ENCODE data around the gene P2RY2. TPM values are rescaled to one million over a fixed set of nuclear protein-coding genes. Genes with fewer than 3 reads are reported as not detected.

The P2RY2 gene
- total and polyA plus RNA-seq, 3 experiments from 2014 or later = not detected

- Histone ChIP-seq H3K36me3 (ENCODE audit: insufficient read depth, low read length) (no peaks in the 10 kb centered on the region), H3K9me3 (ENCODE audit: low read length) (no peaks in the 10 kb centered on the region), H3K27ac (ENCODE audit: low read depth, low read length) (no peak overlapping the region), H3K27me3 (ENCODE audit: insufficient read depth, low read length, poor library complexity, severe bottlenecking) (no peaks in the 10 kb centered on the region), H3K4me1 (ENCODE audit: insufficient read depth, low read length) (peaks cover 3% of the 10 kb centered on the region), H3K4me3 (ENCODE audit: low read length) (no peak overlapping the region)
- H3K27me3 Mint-ChIP-seq = peaks cover 10 to 24% of the 10 kb centered on the region in 2 donors
- POLR2A ChIA-PET = no interaction called here
- H3K9me3 Mint-ChIP-seq = no peaks in the 10 kb centered on the region
- peak in 4 of 5 donors; percentile 17 to 53 (median 21) for DNase-seq
- no peaks in the 10 kb centered on the region for H3K36me3 Mint-ChIP-seq
- H3K4me1 Mint-ChIP-seq = peaks cover 3 to 4% (median 4%) of the 10 kb centered on the region in 3 donors
- no peak overlapping the region for H3K4me3 Mint-ChIP-seq
- H3K27ac Mint-ChIP-seq = no peak overlapping the region
- CTCF ChIA-PET = interaction anchor here (0.6 to 1.9 kb wide), 6 partner anchors 9 to 354 kb away, joined by 3 to 4 read pairs (median 3); no protein-coding TSS in a partner anchor
Observed at GRCh38 chr11:73184953-73185671, 33.0 kb upstream of the P2RY2 start.

- Histone ChIP-seq H3K36me3 (ENCODE audit: insufficient read depth, low read length) (no peaks in the 10 kb centered on the region), H3K9me3 (ENCODE audit: low read length) (no peaks in the 10 kb centered on the region), H3K27ac (ENCODE audit: low read depth, low read length) (no peak overlapping the region), H3K27me3 (ENCODE audit: insufficient read depth, low read length, poor library complexity, severe bottlenecking) (no peaks in the 10 kb centered on the region), H3K4me3 (ENCODE audit: low read length) (no peak overlapping the region), H3K4me1 (ENCODE audit: insufficient read depth, low read length) (peaks cover 3% of the 10 kb centered on the region)
- no peak overlapping the region for H3K27ac Mint-ChIP-seq
- ChIA-PET CTCF (interaction anchor here (0.6 to 1.9 kb wide), 5 partner anchors 8 to 150 kb away, joined by 3 to 8 read pairs (median 4); no protein-coding TSS in a partner anchor), POLR2A (no interaction called here)
- no peaks in the 10 kb centered on the region for H3K9me3 Mint-ChIP-seq
- H3K36me3 Mint-ChIP-seq = no peaks in the 10 kb centered on the region
- no peak overlapping the region for H3K4me3 Mint-ChIP-seq
- no peak for DNase-seq
- H3K27me3 Mint-ChIP-seq = peaks cover 10 to 24% of the 10 kb centered on the region in 2 donors
- H3K4me1 Mint-ChIP-seq = peaks cover 3 to 4% (median 4%) of the 10 kb centered on the region in 3 donors
Observed at GRCh38 chr11:73185680-73186293, 32.3 kb upstream of the P2RY2 start.

GRCh38 chr11:73186294-73186850, 31.7 kb upstream of the P2RY2 start:
- H3K27me3 ChIP-seq (ENCODE audit: insufficient read depth, low read length, poor library complexity, severe bottlenecking) = no peaks in the 10 kb centered on the region
- no peak overlapping the region for H3K4me3 ChIP-seq (ENCODE audit: low read length)
- H3K9me3 ChIP-seq (ENCODE audit: low read length) = no peaks in the 10 kb centered on the region
- H3K27me3 Mint-ChIP-seq = peaks cover 10 to 24% of the 10 kb centered on the region in 2 donors
- no peaks in the 10 kb centered on the region for H3K36me3 ChIP-seq (ENCODE audit: insufficient read depth, low read length)
- DNase-seq = no peak
- H3K27ac Mint-ChIP-seq = no peak overlapping the region
- no peak overlapping the region for H3K4me3 Mint-ChIP-seq
- no peaks in the 10 kb centered on the region for H3K9me3 Mint-ChIP-seq
- CTCF ChIA-PET = interaction anchor here (1.4 to 1.8 kb wide), 3 partner anchors 8 to 10 kb away, joined by 3 to 8 read pairs (median 4); no protein-coding TSS in a partner anchor
- peaks cover 3 to 4% (median 4%) of the 10 kb centered on the region in 3 donors for H3K4me1 Mint-ChIP-seq
- H3K27ac ChIP-seq (ENCODE audit: low read depth, low read length) = no peak overlapping the region
- POLR2A ChIA-PET = no interaction called here
- H3K36me3 Mint-ChIP-seq = no peaks in the 10 kb centered on the region
- H3K4me1 ChIP-seq (ENCODE audit: insufficient read depth, low read length) = peaks cover 3% of the 10 kb centered on the region

GRCh38 chr11:73186886-73187285, 31.2 kb upstream of the P2RY2 start:
- Mint-ChIP-seq H3K4me3 (no peak overlapping the region), H3K36me3 (no peaks in the 10 kb centered on the region), H3K27ac (no peak overlapping the region), H3K9me3 (no peaks in the 10 kb centered on the region), H3K27me3 (peaks cover 10 to 24% of the 10 kb centered on the region in 2 donors), H3K4me1 (peaks cover 3 to 4% (median 4%) of the 10 kb centered on the region in 3 donors)
- no peak for DNase-seq
- no peaks in the 10 kb centered on the region for H3K36me3 ChIP-seq (ENCODE audit: insufficient read depth, low read length)
- no peak overlapping the region for H3K27ac ChIP-seq (ENCODE audit: low read depth, low read length)
- no peak overlapping the region for H3K4me3 ChIP-seq (ENCODE audit: low read length)
- CTCF ChIA-PET = interaction anchor here (1.6 to 1.8 kb wide), 2 partner anchors 9 to 10 kb away, joined by 4 to 8 read pairs; no protein-coding TSS in a partner anchor
- H3K27me3 ChIP-seq (ENCODE audit: insufficient read depth, low read length, poor library complexity, severe bottlenecking) = no peaks in the 10 kb centered on the region
- POLR2A ChIA-PET = no interaction called here
- no peaks in the 10 kb centered on the region for H3K9me3 ChIP-seq (ENCODE audit: low read length)
- H3K4me1 ChIP-seq (ENCODE audit: insufficient read depth, low read length) = peaks cover 3% of the 10 kb centered on the region

- peaks cover 10 to 24% of the 10 kb centered on the region in 2 donors for H3K27me3 Mint-ChIP-seq
- ChIA-PET CTCF (interaction anchor here (0.8 kb wide), 1 partner anchor 9 kb away, joined by 3 read pairs; no protein-coding TSS in a partner anchor), POLR2A (no interaction called here)
- H3K27ac ChIP-seq (ENCODE audit: low read depth, low read length) = no peak overlapping the region
- no peak overlapping the region for H3K4me3 ChIP-seq (ENCODE audit: low read length)
- no peaks in the 10 kb centered on the region for H3K27me3 ChIP-seq (ENCODE audit: insufficient read depth, low read length, poor library complexity, severe bottlenecking)
- no peaks in the 10 kb centered on the region for H3K9me3 ChIP-seq (ENCODE audit: low read length)
- no peak overlapping the region for H3K27ac Mint-ChIP-seq
- H3K36me3 Mint-ChIP-seq = no peaks in the 10 kb centered on the region
- no peak overlapping the region for H3K4me3 Mint-ChIP-seq
- no peaks in the 10 kb centered on the region for H3K9me3 Mint-ChIP-seq
- H3K36me3 ChIP-seq (ENCODE audit: insufficient read depth, low read length) = no peaks in the 10 kb centered on the region
- H3K4me1 ChIP-seq (ENCODE audit: insufficient read depth, low read length) = peaks cover 3% of the 10 kb centered on the region
- H3K4me1 Mint-ChIP-seq = peaks cover 3 to 4% (median 4%) of the 10 kb centered on the region in 3 donors
- no peak for DNase-seq
Observed at GRCh38 chr11:73187854-73188253, 30.2 kb upstream of the P2RY2 start.

GRCh38 chr11:73188301-73188700, 29.8 kb upstream of the P2RY2 start:
- Mint-ChIP-seq H3K4me1 (peaks cover 3 to 4% (median 4%) of the 10 kb centered on the region in 3 donors), H3K27me3 (peaks cover 8 to 19% of the 10 kb centered on the region in 2 donors), H3K9me3 (no peaks in the 10 kb centered on the region), H3K4me3 (no peak overlapping the region), H3K27ac (no peak overlapping the region), H3K36me3 (no peaks in the 10 kb centered on the region)
- H3K36me3 ChIP-seq (ENCODE audit: insufficient read depth, low read length) = no peaks in the 10 kb centered on the region
- H3K4me3 ChIP-seq (ENCODE audit: low read length) = no peak overlapping the region
- H3K27me3 ChIP-seq (ENCODE audit: insufficient read depth, low read length, poor library complexity, severe bottlenecking) = no peaks in the 10 kb centered on the region
- H3K4me1 ChIP-seq (ENCODE audit: insufficient read depth, low read length) = peaks cover 3% of the 10 kb centered on the region
- DNase-seq = no peak
- ChIA-PET POLR2A (no interaction called here), CTCF (interaction anchor here (0.8 kb wide), 1 partner anchor 10 kb away, joined by 3 read pairs; no protein-coding TSS in a partner anchor)
- no peak overlapping the region for H3K27ac ChIP-seq (ENCODE audit: low read depth, low read length)
- no peaks in the 10 kb centered on the region for H3K9me3 ChIP-seq (ENCODE audit: low read length)

- POLR2A ChIA-PET = no interaction called here
- H3K27ac ChIP-seq (ENCODE audit: low read depth, low read length) = no peak overlapping the region
- H3K27ac Mint-ChIP-seq = no peak overlapping the region
- no peaks in the 10 kb centered on the region for H3K36me3 ChIP-seq (ENCODE audit: insufficient read depth, low read length)
- H3K4me1 Mint-ChIP-seq = peaks cover 2 to 4% (median 4%) of the 10 kb centered on the region in 3 donors
- H3K27me3 ChIP-seq (ENCODE audit: insufficient read depth, low read length, poor library complexity, severe bottlenecking) = no peaks in the 10 kb centered on the region
- H3K4me1 ChIP-seq (ENCODE audit: insufficient read depth, low read length) = peaks cover 3% of the 10 kb centered on the region
- CTCF ChIA-PET = no interaction called here
- no peaks in the 10 kb centered on the region for H3K9me3 ChIP-seq (ENCODE audit: low read length)
- H3K4me3 Mint-ChIP-seq = no peak overlapping the region
- no peak overlapping the region for H3K4me3 ChIP-seq (ENCODE audit: low read length)
- DNase-seq = no peak
- H3K27me3 Mint-ChIP-seq = peaks cover 9 to 17% of the 10 kb centered on the region in 2 donors
- no peaks in the 10 kb centered on the region for H3K36me3 Mint-ChIP-seq
- H3K9me3 Mint-ChIP-seq = no peaks in the 10 kb centered on the region
Observed at GRCh38 chr11:73189315-73189714, 28.8 kb upstream of the P2RY2 start.

All from CD8-positive, alpha-beta memory T cell (primary cell).